IMR-90 (cell line): ENCODE measurements around the gene FGFRL1. TPM values are rescaled to one million over a fixed set of nuclear protein-coding genes. Genes with fewer than 3 reads are reported as not detected.

Experiments
- ATAC-seq: fragments of 200-7000 bp; cut with Tn5 transposase; 2 replicates; pipeline ENCODE4 v1.9.1; 2020; ENCODE audit warnings: low read depth, mild to moderate bottlenecking, moderate library complexity
- BruUV-seq: library from RNA; stranded (reverse); fragments of 400-500 nt; replicated peaks from 2 replicates; lab custom pipeline; 2021; lab: Mats Ljungman, UMichigan
- CTCF ChIA-PET: fragments of 300-600 bp; formaldehyde crosslinking; extraction: SDS; loops from one replicate; lab custom pipeline; 2021; ENCODE audit warnings: antibody characterized with exemption; lab: Yijun Ruan, JAX
- POLR2A ChIA-PET: fragments of 300-600 bp; sonication (Branson Sonifier 250); formaldehyde crosslinking; loops from one replicate; lab custom pipeline; 2022; ENCODE audit warnings: antibody characterized with exemption; ENCODE audit not compliant: unreplicated experiment; lab: Charles Lee
- DNase-seq: peaks from one replicate; pipeline ENCODE4 v3.0.0; 2013
- H2AFZ ChIP-seq: replicated peaks from 2 replicates; pipeline ENCODE3; 2013; ENCODE audit warnings: low read length, mild to moderate bottlenecking; ENCODE audit not compliant: poor library complexity
- H2AK5ac ChIP-seq: 2 replicates; pipeline ENCODE4 v1.6.1; 2013; ENCODE audit warnings: low read depth, low read length, inconsistent platforms
- H2AK9ac ChIP-seq: replicated peaks from 2 replicates; pipeline ENCODE3; 2013; ENCODE audit warnings: mild to moderate bottlenecking, low read depth, low read length, moderate library complexity; ENCODE audit not compliant: poor library complexity
- H2BK120ac ChIP-seq: 2 replicates; pipeline ENCODE4 v1.6.1; 2013; ENCODE audit warnings: low read depth, low read length, inconsistent platforms
- H2BK15ac ChIP-seq: 3 replicates; pipeline ENCODE4 v1.6.1; 2013; ENCODE audit warnings: low read depth, low read length, inconsistent platforms
- H2BK20ac ChIP-seq: 2 replicates; pipeline ENCODE4 v1.6.1; 2013; ENCODE audit warnings: low read depth, mild to moderate bottlenecking, inconsistent platforms, low read length, moderate library complexity
- H2BK5ac ChIP-seq: 2 replicates; pipeline ENCODE4 v1.6.1; 2013; ENCODE audit warnings: mild to moderate bottlenecking, low read depth, low read length, inconsistent platforms; ENCODE audit not compliant: poor library complexity, severe bottlenecking
- H3K14ac ChIP-seq: replicated peaks from 2 replicates; pipeline ENCODE4 v1.6.1; 2013; ENCODE audit warnings: low read depth, low read length, inconsistent platforms
- H3K18ac ChIP-seq: 2 replicates; pipeline ENCODE4 v1.6.1; 2013; ENCODE audit warnings: low read depth, low read length, control low read depth
- H3K23ac ChIP-seq: 2 replicates; pipeline ENCODE4 v1.6.1; 2013; ENCODE audit warnings: low read depth, low read length, inconsistent platforms
- H3K27ac ChIP-seq: 2 replicates; pipeline ENCODE4 v1.5.1; 2013; ENCODE audit warnings: mild to moderate bottlenecking, control low read depth, low read length; ENCODE audit not compliant: insufficient read depth
- H3K27me3 ChIP-seq: 2 replicates; pipeline ENCODE4 v1.6.1; 2013; ENCODE audit warnings: low read length; ENCODE audit not compliant: control insufficient read depth, insufficient read depth
- H3K36me3 ChIP-seq: 2 replicates; pipeline ENCODE4 v1.6.1; 2013; ENCODE audit warnings: low read length, mixed read lengths; ENCODE audit not compliant: control insufficient read depth, insufficient read depth
- H3K4ac ChIP-seq: 2 replicates; pipeline ENCODE4 v1.6.1; 2013; ENCODE audit warnings: low read depth, low read length, inconsistent platforms
- H3K4me1 ChIP-seq: 2 replicates; pipeline ENCODE4 v1.6.1; 2013; ENCODE audit warnings: low read length, mixed read lengths; ENCODE audit not compliant: control insufficient read depth, insufficient read depth
- H3K4me2 ChIP-seq: 2 replicates; pipeline ENCODE4 v1.6.1; 2013; ENCODE audit warnings: low read depth, mild to moderate bottlenecking, control low read depth, low read length, moderate library complexity
- H3K4me3 ChIP-seq: 2 replicates; pipeline ENCODE4 v1.5.1; 2013; ENCODE audit warnings: low read depth, mild to moderate bottlenecking, control low read depth, low read length, moderate library complexity; ENCODE audit not compliant: insufficient read depth
- H3K56ac ChIP-seq: 2 replicates; pipeline ENCODE4 v1.6.1; 2013; ENCODE audit warnings: low read length, inconsistent platforms; ENCODE audit not compliant: insufficient read depth; ENCODE audit errors: extremely low read depth
- H3K79me1 ChIP-seq, 2 experiments: 2 replicates each; pipeline ENCODE4 v1.6.1; 2013; ENCODE audit warnings: low read length in 2 of 2, inconsistent platforms in 1 of 2, low read depth in 1 of 2
- H3K9ac ChIP-seq: 2 replicates; pipeline ENCODE4 v1.6.1; 2013; ENCODE audit warnings: low read depth, low read length, control low read depth
- H3K9me1 ChIP-seq: 2 replicates; pipeline ENCODE4 v1.6.1; 2013; ENCODE audit warnings: low read length, inconsistent platforms; ENCODE audit not compliant: insufficient read depth
- H3K9me3 ChIP-seq: 2 replicates; pipeline ENCODE4 v1.6.1; 2013; ENCODE audit warnings: low read length; ENCODE audit not compliant: control insufficient read depth, insufficient read depth
- H4K20me1 ChIP-seq: 2 replicates; pipeline ENCODE4 v1.6.1; 2013; ENCODE audit warnings: low read length, inconsistent platforms; ENCODE audit not compliant: insufficient read depth
- H4K5ac ChIP-seq: 2 replicates; pipeline ENCODE4 v1.6.1; 2013; ENCODE audit warnings: mild to moderate bottlenecking, low read depth, low read length, control low read depth
- H4K8ac ChIP-seq, 2 experiments: 2 replicates each; pipeline ENCODE4 v1.6.1; 2013; ENCODE audit warnings: low read depth in 2 of 2, low read length in 2 of 2, control low read depth in 1 of 2, inconsistent platforms in 1 of 2
- H4K91ac ChIP-seq: 2 replicates; pipeline ENCODE4 v1.6.1; 2013; ENCODE audit warnings: low read depth, low read length, inconsistent platforms; ENCODE audit not compliant: insufficient read depth
- BHLHE40 ChIP-seq: fragments of 150-350 bp; IDR thresholded peaks from 2 replicates; pipeline ENCODE4 v1.6.1; 2016; ENCODE audit warnings: mild to moderate bottlenecking, low read depth, low read length
- CEBPB ChIP-seq: IDR thresholded peaks from 2 replicates; pipeline ENCODE4 v1.6.1; 2012; ENCODE audit warnings: low read depth, low read length, improper control_type of control experiment
- FOS ChIP-seq: fragments of 150-350 bp; IDR thresholded peaks from 2 replicates; pipeline ENCODE4 v1.6.1; 2016; ENCODE audit warnings: low read depth, low read length
- MAFK ChIP-seq: IDR thresholded peaks from 2 replicates; pipeline ENCODE4 v1.6.1; 2012; ENCODE audit warnings: low read depth, low read length, improper control_type of control experiment
- MAZ ChIP-seq: IDR thresholded peaks from 2 replicates; pipeline ENCODE4 v1.6.1; 2012; ENCODE audit warnings: low read depth, mild to moderate bottlenecking, low read length, improper control_type of control experiment, moderate library complexity, borderline replicate concordance
- MXI1 ChIP-seq: IDR thresholded peaks from 2 replicates; pipeline ENCODE4 v1.6.1; 2012; ENCODE audit warnings: low read depth, mild to moderate bottlenecking, low read length, moderate library complexity, borderline replicate concordance
- NFE2L2 ChIP-seq: fragments of 150-350 bp; IDR thresholded peaks from 2 replicates; pipeline ENCODE4 v1.6.1; 2016; ENCODE audit warnings: low read depth, mild to moderate bottlenecking, low read length
- POLR2A ChIP-seq: IDR thresholded peaks from 2 replicates; pipeline ENCODE4 v1.6.1; 2012; ENCODE audit warnings: mild to moderate bottlenecking, low read depth, low read length
- RCOR1 ChIP-seq: IDR thresholded peaks from 2 replicates; pipeline ENCODE4 v1.6.1; 2012; ENCODE audit warnings: mild to moderate bottlenecking, low read length, improper control_type of control experiment; ENCODE audit not compliant: insufficient replicate concordance
- RFX5 ChIP-seq: IDR thresholded peaks from 2 replicates; pipeline ENCODE4 v1.8.0; 2012; ENCODE audit warnings: low read depth, mild to moderate bottlenecking, low read length, moderate library complexity
- SMC3 ChIP-seq: fragments of 150-350 bp; IDR thresholded peaks from 2 replicates; pipeline ENCODE4 v1.6.1; 2016; ENCODE audit warnings: low read depth, mild to moderate bottlenecking, antibody characterized with exemption, low read length, moderate library complexity
- WGBS, 2 experiments: methylation state at CpG; one replicate each; pipeline versions ENCODE4 v1.1.5 to v1.1.7; 2013; ENCODE audit warnings: missing lambda C conversion rate in 2 of 2; ENCODE audit not compliant: insufficient read length in 1 of 2; ENCODE audit errors: extremely low coverage in 2 of 2; 5-methylcytosine and 5-hydroxymethylcytosine counted together
- dilution Hi-C: fragments of 300-500 bp; cut with HindIII; formaldehyde crosslinking; loops from one replicate; pipeline ENCODE4 v1.14.3; 2018; ENCODE audit warnings: low sequenced_read_pairs; ENCODE audit not compliant: unreplicated experiment
- in situ Hi-C: fragments of 300-500 bp; cut with MboI; formaldehyde crosslinking; loops from 3 replicates; pipeline ENCODE4 v1.14.3; 2019; ENCODE audit warnings: low sequenced_read_pairs, inconsistent platforms, mixed read lengths
- intact Hi-C: fragments of 100-400 bp; cut with micrococcal nuclease; formaldehyde crosslinking; loops from 2 replicates; pipeline ENCODE4 v1.10.0; 2022
- polyA plus RNA-seq, 3 experiments: library from polyadenylated mRNA; depleted of rRNA; stranded (reverse); fragments of >200 nt; gene quantifications; 2 replicates each; pipeline ENCODE4 v1.2.3, GENCODE V29; 2012; ENCODE audit warnings: low replicate concordance in 1 of 3
- total RNA-seq: library from RNA; depleted of rRNA; stranded (reverse); fragments of >200 nt; gene quantifications from 2 replicates; pipeline ENCODE4 v1.2.3, GENCODE V29; 2012
- TF ChIP-seq, protein P1 (sequence below): fragments of 150-350 bp; IDR thresholded peaks from 2 replicates; pipeline ENCODE4 v1.6.1; 2017; ENCODE audit warnings: mild to moderate bottlenecking, antibody characterized with exemption, low read length, low read depth
- TF ChIP-seq, protein P2 (sequence below): fragments of 150-350 bp; IDR thresholded peaks from 2 replicates; pipeline ENCODE4 v1.6.1; 2016; ENCODE audit warnings: low read depth, mild to moderate bottlenecking, low read length, moderate library complexity, borderline replicate concordance

Gene FGFRL1
- total and polyA plus RNA-seq, 2 of the 4 experiments (the other 2 are of a cell fraction) = 49.3 to 78.8 TPM

DNA sequence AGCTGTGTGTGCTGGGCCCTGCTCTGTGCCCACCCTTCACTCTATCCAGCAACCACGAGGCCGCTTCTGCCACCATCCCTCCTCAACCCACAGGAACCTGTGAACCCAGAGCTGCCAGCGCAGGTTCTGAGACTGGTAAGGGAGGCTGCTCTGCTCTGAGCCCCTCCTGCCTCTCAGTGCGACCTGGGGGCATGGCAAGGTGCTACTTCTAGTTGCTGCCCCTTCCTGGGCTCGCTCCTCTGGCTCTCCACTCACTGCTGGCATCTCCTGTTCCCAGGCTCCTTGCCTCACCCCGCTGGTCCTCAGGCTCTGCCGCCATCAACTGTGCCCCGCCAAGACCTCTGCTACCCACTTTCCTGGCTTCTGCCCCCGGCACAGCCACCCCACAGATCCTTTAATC lies 62.7 kb downstream of the FGFRL1 start:
- ChIA-PET CTCF (no interaction called here), POLR2A (no interaction called here)
- TF ChIP-seq RFX5 (no peak), SMC3 (no peak), RCOR1 (no peak), BHLHE40 (no peak), POLR2A (no peak), MXI1 (no peak), FOS (no peak), MAZ (no peak), MAFK (no peak), NFE2L2 (no peak), CEBPB (no peak)
- TF ChIP-seq, protein P1, sequence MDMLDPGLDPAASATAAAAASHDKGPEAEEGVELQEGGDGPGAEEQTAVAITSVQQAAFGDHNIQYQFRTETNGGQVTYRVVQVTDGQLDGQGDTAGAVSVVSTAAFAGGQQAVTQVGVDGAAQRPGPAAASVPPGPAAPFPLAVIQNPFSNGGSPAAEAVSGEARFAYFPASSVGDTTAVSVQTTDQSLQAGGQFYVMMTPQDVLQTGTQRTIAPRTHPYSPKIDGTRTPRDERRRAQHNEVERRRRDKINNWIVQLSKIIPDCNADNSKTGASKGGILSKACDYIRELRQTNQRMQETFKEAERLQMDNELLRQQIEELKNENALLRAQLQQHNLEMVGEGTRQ = no peak
- TF ChIP-seq, protein P2, sequence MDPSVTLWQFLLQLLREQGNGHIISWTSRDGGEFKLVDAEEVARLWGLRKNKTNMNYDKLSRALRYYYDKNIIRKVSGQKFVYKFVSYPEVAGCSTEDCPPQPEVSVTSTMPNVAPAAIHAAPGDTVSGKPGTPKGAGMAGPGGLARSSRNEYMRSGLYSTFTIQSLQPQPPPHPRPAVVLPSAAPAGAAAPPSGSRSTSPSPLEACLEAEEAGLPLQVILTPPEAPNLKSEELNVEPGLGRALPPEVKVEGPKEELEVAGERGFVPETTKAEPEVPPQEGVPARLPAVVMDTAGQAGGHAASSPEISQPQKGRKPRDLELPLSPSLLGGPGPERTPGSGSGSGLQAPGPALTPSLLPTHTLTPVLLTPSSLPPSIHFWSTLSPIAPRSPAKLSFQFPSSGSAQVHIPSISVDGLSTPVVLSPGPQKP = no peak
- no peak overlapping the region for H2AK5ac ChIP-seq
- no peak overlapping the region for H4K91ac ChIP-seq
- 59% methylated on average over 5 of the region's 9 CpGs; no CpG with 5 or more reads in 1 of the 2 experiments for WGBS, 2 experiments
- H4K8ac ChIP-seq = no peak overlapping the region
- no peak for ATAC-seq
- no peak overlapping the region for H2AK9ac ChIP-seq
- H3K9ac ChIP-seq = no peak overlapping the region
- intact Hi-C loops = no loop called here
- BruUV-seq = no TSS peak
- no peak overlapping the region for H4K5ac ChIP-seq
- H3K23ac ChIP-seq = no peak overlapping the region
- no peaks in the 10 kb centered on the region for H3K9me1 ChIP-seq
- no peaks in the 10 kb centered on the region for H3K79me1 ChIP-seq
- no peak overlapping the region for H3K4ac ChIP-seq
- peaks cover 32% of the 10 kb centered on the region for H3K27me3 ChIP-seq
- no peak overlapping the region for H2AFZ ChIP-seq
- in situ Hi-C loops = no loop called here
- H3K14ac ChIP-seq = no peak overlapping the region
- H2BK5ac ChIP-seq = no peak overlapping the region
- no peak overlapping the region for H3K56ac ChIP-seq
- DNase-seq = no peak
- no peak overlapping the region for H2BK120ac ChIP-seq
- no peak overlapping the region for H3K18ac ChIP-seq
- dilution Hi-C loops = no loop called here
- H3K27ac ChIP-seq = no peak overlapping the region
- H3K4me2 ChIP-seq = no peak overlapping the region
- no peaks in the 10 kb centered on the region for H3K4me1 ChIP-seq
- H3K9me3 ChIP-seq = peaks cover 3% of the 10 kb centered on the region
- no peak overlapping the region for H2BK20ac ChIP-seq
- no peak overlapping the region for H2BK15ac ChIP-seq
- H4K20me1 ChIP-seq = no peaks in the 10 kb centered on the region
- no peaks in the 10 kb centered on the region for H3K36me3 ChIP-seq
- no peak overlapping the region for H3K4me3 ChIP-seq
